T-helper 1 cell treated with Interleukin-12 subunit alpha and Interleukin-12 subunit beta and Interleukin-4 antibody, amounts not matched to agents 30 ng/mL and 1 ng/mL, for 36 hours (primary cell): ENCODE measurements around the gene NPIPA1. TPM values are rescaled to one million over a fixed set of nuclear protein-coding genes. Genes with fewer than 3 reads are reported as not detected.
"Not testable (repeated sequence)": the region's sequence is repeated elsewhere in the genome, so short reads cannot be mapped to it uniquely, and the experiment has no call there.

Experiments used
- intact Hi-C: fragments of 100-400 bp; cut with micrococcal nuclease; formaldehyde crosslinking; loops from one replicate; pipeline ENCODE4 v1.15.1; 2024
- total RNA-seq: library from RNA; stranded (reverse); gene quantifications from 2 replicates; pipeline ENCODE4 v1.2.3, GENCODE V29; 2022

NPIPA1 gene
- total RNA-seq = 94.5 and 101 TPM in 2 replicates

DNA sequence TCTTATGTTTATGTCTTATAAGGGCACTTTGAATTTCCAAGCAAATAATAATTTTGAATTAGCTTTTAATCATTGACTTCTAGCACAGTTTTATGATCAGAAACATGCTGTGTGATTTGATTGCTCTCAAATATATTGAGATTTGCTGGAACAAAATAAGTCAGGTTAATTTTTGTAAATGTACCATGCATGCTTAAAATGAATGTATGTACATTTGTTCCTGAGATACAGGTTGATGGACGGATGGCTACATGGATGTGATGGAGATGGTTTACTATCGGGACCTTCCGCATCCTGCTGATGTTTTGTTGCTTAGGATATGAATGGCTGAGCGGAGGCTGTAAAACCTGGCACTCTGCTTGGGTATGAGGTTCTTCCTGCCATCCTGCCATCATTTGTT, at the start of gene NPIPA1:
TSS of gene NPIPA1 (plus strand) at position 301 of the 400 bp plus-strand sequence. CDS start at position 301, 0 bp downstream.
- intact Hi-C loops = not testable (repeated sequence)

GRCh38 chr16:14892111-14892510, 45.1 kb upstream of the NPIPA1 start:
- intact Hi-C loops = not testable (repeated sequence)

DNA sequence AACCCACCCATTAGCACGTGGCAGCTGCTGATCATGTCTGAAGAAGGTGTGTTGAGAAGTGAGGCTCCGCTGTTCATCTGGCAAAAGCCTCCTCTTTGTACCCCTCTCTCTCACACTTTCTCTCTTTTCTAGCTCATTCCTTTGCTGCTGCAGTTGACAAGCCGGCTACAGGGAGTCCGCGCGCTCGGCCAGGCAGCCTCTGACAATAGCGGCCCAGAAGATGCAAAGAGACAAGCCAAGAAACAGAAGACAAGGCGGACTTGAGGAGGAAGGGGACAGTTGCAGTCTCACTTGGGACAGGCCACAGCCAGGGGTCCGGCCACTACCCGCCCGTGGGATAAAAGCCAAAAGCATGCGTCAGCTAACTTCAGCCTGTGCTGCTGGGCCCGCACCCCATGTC, 41.9 kb upstream of the NPIPA1 start:
- intact Hi-C loops = not testable (repeated sequence)

DNA sequence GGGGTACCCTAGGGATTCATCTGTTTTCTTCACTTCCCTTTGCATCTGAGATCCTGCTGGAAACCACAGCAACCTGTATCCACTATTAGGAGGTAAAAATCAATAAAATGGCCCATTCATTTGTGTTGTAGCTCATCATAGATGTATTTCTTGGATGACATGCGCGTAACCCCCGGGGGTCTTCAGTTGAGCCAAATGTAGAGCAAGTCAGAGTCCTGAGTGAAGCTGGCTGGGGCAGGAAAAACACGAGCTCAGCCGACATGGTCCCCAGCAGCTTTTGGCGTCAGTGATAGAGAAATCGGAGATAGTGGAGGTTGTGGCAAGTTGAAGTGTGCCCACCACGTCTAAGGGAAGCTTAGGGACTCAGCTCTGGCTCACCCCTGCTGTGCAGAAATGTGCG, 41.2 kb upstream of the NPIPA1 start:
- intact Hi-C loops = not testable (repeated sequence)

- intact Hi-C loops = not testable (repeated sequence)
Observed at GRCh38 chr16:14897006-14897664, 40.1 kb upstream of the NPIPA1 start.

- intact Hi-C loops = not testable (repeated sequence)
Observed at GRCh38 chr16:14898162-14898561, 39.1 kb upstream of the NPIPA1 start.

DNA sequence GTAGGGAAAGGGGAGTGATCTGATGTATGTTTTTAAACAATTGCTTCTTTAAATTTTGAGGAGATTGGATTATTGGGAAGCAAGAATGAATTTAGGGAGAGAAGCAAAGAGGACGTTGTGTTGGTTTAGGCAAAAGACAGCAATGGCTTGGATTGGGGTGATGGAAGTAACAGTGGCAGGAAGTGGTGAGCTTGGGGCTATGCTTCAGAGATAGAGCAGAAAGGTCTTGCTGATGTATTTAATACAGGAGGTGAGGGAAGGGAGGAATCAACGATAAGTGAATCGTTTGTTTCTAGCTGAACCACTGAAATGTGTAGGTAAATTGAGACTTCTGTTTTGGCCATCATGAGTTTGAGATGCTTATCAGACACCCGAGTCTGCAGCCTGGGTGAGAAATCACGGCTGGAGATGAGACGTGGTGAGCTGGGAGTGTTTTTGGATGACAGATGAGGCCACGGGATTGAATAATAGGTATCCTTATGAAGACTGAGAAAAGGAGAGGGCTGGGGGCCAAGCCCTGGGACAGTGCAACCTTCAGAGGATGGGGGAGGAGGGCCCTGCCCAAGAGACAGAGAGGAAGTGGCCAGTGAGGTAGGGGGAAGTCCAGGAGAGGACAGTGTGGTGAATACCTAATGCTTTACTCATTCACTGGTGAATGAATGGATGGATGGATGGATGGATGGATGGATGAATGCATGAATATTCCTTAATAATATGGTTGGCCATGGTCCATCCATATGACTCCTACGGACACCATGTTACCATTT, 33.9 kb upstream of the NPIPA1 start:
- intact Hi-C loops = not testable (repeated sequence)

DNA sequence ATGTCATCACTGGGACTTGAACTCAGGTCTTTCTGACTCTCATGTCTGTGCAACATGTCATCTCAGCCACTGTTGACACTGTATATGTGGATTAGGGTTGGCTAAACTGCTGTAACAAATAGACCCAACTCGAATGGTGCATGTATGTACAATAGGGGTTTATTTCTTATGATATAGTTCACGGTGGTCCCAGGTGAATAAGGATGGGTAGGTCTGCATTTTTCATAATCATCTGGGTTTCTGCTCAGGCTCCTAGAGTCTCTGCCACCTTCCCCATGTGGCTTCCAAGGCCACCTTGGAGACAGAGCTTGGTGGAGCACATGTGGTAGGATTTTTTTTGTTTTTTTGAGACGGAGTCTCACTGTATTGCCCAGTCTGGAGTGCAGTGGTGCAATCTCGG, 27.5 kb upstream of the NPIPA1 start:
- intact Hi-C loops = not testable (repeated sequence)

GRCh38 chr16:14910833-14911629, 26.2 kb upstream of the NPIPA1 start:
- intact Hi-C loops = not testable (repeated sequence)

- intact Hi-C loops = not testable (repeated sequence)
Observed at GRCh38 chr16:14911954-14912353, 25.3 kb upstream of the NPIPA1 start.

GRCh38 chr16:14912588-14912987, 24.7 kb upstream of the NPIPA1 start:
- intact Hi-C loops = not testable (repeated sequence)

DNA sequence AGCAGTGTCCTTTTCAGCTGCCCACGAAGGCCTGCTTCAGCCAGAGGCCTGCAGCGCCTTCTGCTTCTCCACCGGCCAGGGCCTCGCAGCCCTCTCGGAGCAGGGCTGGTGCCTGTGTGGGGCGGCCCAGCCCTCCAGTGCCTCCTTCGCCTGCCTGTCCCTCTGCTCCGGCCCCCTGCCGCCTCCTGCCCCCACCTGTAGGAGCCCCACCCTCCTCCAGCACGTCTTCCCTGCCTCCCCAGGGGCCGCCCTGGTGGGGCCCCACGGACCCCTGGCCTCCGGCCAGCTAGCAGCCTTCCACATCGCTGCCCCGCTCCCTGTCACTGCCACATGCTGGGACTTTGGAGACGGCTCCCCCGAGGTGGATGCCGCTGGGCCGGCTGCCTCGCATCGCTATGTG, 18.7 kb upstream of the NPIPA1 start:
- intact Hi-C loops = not testable (repeated sequence)

- intact Hi-C loops = not testable (repeated sequence)
Observed at GRCh38 chr16:14919837-14920600, 17.2 kb upstream of the NPIPA1 start.

GRCh38 chr16:14922285-14922684, 15.0 kb upstream of the NPIPA1 start:
- intact Hi-C loops = not testable (repeated sequence)

DNA sequence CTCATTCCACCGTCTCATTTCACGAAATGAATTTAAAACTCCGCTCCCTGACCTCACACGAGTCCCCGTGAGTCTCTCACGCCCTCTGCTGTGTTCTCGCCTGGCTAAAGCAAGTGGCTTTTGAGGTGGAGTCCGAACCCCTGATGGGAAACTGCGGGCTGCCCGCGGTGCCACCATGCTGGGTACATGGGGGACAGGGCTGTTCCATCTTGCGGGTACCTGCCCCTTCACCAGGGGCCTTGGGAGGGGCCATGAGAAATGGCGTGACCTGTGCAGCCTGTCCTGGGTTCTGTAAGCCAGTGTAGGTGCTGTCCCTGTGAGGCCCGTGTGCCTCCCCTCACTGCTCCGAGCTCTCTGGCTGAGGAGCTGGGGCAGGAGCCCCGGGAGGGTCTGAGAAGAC, 14.3 kb upstream of the NPIPA1 start:
- intact Hi-C loops = not testable (repeated sequence)

DNA sequence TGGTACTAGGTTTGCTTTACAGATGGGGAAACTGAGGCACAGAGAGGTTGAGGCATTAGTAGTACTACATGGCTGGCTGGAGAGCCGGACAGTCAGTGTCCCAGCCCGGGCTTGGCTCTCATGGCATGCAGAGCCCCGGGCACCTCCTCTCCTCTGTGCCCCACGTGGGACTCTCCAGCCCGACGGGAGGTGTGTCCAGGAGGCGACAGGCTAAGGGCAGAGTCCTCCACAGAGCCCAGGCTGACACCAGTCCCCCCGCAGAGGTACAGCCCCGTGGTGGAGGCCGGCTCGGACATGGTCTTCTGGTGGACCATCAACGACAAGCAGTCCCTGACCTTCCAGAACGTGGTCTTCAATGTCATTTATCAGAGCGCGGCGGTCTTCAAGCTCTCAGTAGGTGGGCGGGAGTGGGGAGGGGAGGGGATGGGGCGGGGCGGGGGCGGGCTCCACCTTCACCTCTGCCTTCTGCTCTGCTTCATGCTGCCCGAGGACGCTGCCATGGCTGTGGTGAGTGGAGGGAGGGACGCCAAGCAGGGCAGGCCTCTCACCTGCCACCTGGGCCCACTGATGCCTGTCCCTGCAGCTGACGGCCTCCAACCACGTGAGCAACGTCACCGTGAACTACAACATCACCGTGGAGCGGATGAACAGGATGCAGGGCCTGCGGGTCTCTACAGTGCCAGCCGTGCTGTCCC, 13.7 kb upstream of the NPIPA1 start:
- intact Hi-C loops = not testable (repeated sequence)

DNA sequence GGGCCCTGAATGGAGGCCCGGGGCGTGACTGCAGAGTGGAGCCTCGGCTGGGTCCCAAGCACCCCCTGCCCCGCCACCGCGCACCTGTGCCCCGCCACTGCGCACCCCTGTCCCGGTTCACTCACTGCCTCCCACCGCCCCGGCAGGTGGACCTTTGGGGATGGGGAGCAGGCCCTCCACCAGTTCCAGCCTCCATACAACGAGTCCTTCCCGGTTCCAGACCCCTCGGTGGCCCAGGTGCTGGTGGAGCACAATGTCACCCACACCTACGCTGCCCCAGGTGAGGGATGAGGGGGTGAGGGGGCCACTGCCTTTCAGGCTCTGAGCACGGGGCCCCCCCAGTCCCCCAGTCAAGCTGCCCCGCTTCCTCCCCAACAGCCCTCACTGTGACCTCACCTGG, 12.9 kb upstream of the NPIPA1 start:
- intact Hi-C loops = not testable (repeated sequence)

GRCh38 chr16:14924982-14925381, 12.3 kb upstream of the NPIPA1 start:
- intact Hi-C loops = not testable (repeated sequence)

- intact Hi-C loops = not testable (repeated sequence)
Observed at GRCh38 chr16:14928064-14928714, 9.1 kb upstream of the NPIPA1 start.

DNA sequence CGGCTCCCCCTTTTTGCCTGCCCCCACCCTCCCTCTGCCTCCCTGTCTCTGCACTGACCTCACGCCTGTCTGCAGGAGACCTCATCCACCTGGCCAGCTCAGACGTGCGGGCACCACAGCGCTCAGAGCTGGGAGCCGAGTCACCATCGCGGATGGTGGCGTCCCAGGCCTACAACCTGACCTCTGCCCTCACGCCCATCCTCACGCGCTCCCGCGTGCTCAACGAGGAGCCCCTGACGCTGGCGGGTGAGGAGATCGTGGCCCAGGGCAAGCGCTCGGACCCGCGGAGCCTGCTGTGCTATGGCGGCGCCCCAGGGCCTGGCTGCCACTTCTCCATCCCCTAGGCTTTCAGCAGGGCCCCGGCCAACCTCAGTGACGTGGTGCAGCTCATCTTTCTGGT, 8.1 kb upstream of the NPIPA1 start:
- intact Hi-C loops = not testable (repeated sequence)
